PC-3 (cell line): ENCODE data around the gene UMAD1.

Experiments used
- EZH2 ChIP-seq: fragments of 300-600 bp; sonication (generic); IDR thresholded peaks from one replicate; pipeline ENCODE4 v1.6.1; 2017; ENCODE audit warnings: antibody characterized with exemption, mild to moderate bottlenecking, low read length; ENCODE audit not compliant: unreplicated experiment
- TF ChIP-seq, protein P1 (sequence below): fragments of 300-600 bp; sonication (generic); conservative IDR thresholded peaks from 2 replicates; pipeline ENCODE4 v1.5.1; 2017; ENCODE audit warnings: antibody characterized with exemption, low read depth, mild to moderate bottlenecking, low read length

DNA sequence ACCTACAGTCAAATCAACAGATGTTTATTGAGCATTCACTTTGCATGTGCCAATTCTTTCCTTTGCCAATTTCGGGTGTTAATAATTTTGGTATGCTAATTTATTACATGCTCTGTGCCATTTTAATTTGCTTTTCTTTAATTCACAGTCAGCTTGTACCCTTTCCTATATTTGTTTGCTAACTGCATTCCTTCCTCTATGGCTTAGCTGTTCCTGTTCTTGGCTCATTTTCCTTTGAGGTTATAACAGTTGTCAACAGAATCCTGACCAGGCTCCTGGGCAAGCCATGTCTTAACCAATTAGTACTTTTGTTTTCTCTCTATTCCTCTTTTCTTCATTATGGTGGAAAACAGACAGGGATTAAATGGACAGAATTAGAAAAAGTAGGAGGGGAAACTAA, 151.5 kb downstream of the UMAD1 start:
- TF ChIP-seq EZH2, result no peak
- TF ChIP-seq, protein P1, sequence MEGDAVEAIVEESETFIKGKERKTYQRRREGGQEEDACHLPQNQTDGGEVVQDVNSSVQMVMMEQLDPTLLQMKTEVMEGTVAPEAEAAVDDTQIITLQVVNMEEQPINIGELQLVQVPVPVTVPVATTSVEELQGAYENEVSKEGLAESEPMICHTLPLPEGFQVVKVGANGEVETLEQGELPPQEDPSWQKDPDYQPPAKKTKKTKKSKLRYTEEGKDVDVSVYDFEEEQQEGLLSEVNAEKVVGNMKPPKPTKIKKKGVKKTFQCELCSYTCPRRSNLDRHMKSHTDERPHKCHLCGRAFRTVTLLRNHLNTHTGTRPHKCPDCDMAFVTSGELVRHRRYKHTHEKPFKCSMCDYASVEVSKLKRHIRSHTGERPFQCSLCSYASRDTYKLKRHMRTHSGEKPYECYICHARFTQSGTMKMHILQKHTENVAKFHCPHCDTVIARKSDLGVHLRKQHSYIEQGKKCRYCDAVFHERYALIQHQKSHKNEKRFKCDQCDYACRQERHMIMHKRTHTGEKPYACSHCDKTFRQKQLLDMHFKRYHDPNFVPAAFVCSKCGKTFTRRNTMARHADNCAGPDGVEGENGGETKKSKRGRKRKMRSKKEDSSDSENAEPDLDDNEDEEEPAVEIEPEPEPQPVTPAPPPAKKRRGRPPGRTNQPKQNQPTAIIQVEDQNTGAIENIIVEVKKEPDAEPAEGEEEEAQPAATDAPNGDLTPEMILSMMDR, result no peak
